Thymus (tissue), 11 donors: ENCODE results near the gene KRTAP10-5. TPM values are rescaled to one million over a fixed set of nuclear protein-coding genes. Genes with fewer than 3 reads are reported as not detected.
"Not testable (repeated sequence)": the region's sequence is repeated elsewhere in the genome, so short reads cannot be mapped to it uniquely, and the experiment has no call there.

Experiments
- DNase-seq, 9 donors: peaks; one replicate each; pipeline ENCODE4 v3.0.0-alpha.2; 2013; ENCODE audit warnings: low spot score in 9 of 9, low read depth in 6 of 9, missing footprints in 1 of 9
- H3K27ac ChIP-seq, 2 donors: one replicate each; pipeline ENCODE4 v1.5.1; 2013; ENCODE audit warnings: control low read depth in 1 of 2, low read depth in 1 of 2, low read length in 1 of 2, mild to moderate bottlenecking in 1 of 2, moderate library complexity in 1 of 2
- H3K27me3 ChIP-seq, 2 donors: one replicate each; pipeline ENCODE4 v1.5.1; 2013; ENCODE audit warnings: low read length in 1 of 2; ENCODE audit not compliant: control insufficient read depth in 2 of 2, insufficient read depth in 1 of 2
- H3K36me3 ChIP-seq, 2 donors: one replicate each; pipeline ENCODE4 v1.5.1; 2013; ENCODE audit warnings: low read length in 1 of 2, mild to moderate bottlenecking in 1 of 2, moderate library complexity in 1 of 2; ENCODE audit not compliant: control insufficient read depth in 2 of 2, insufficient read depth in 2 of 2
- H3K4me1 ChIP-seq, 2 donors: one replicate each; pipeline ENCODE4 v1.5.1; 2013; ENCODE audit warnings: low read length in 2 of 2; ENCODE audit not compliant: control insufficient read depth in 2 of 2, insufficient read depth in 2 of 2
- H3K4me3 ChIP-seq, 2 donors: one replicate each; pipeline ENCODE4 v1.5.1; 2013; ENCODE audit warnings: low read length in 2 of 2, control low read depth in 1 of 2, mild to moderate bottlenecking in 1 of 2
- H3K9me3 ChIP-seq, 2 donors: one replicate each; pipeline ENCODE4 v1.5.1; 2013; ENCODE audit warnings: low read length in 1 of 2, mild to moderate bottlenecking in 1 of 2; ENCODE audit not compliant: control insufficient read depth in 2 of 2, insufficient read depth in 1 of 2
- WGBS: extraction: QIAGEN DNeasy Blood & Tissue Kit; methylation state at CpG from one replicate; pipeline ENCODE4 v1.1.7; 2013; 5-methylcytosine and 5-hydroxymethylcytosine counted together
- polyA plus RNA-seq: library from polyadenylated mRNA; stranded (reverse); fragments of 200-250 nt; gene quantifications from one replicate; pipeline ENCODE4 v1.2.3, GENCODE V29; 2013
- total RNA-seq: library from RNA; stranded (reverse); fragments of 120-200 nt; gene quantifications from one replicate; pipeline ENCODE4 v1.2.4, GENCODE V29; 2013
- donor health status: healthy.

KRTAP10-5 gene
- total and polyA plus RNA-seq, 2 donors, result not detected

- Histone ChIP-seq H3K4me3 (no peak overlapping the region), H3K27ac (no peak overlapping the region), H3K4me1 (no peaks in the 10 kb centered on the region), H3K9me3 (peaks cover 0 to 2% of the 10 kb centered on the region in 2 donors), H3K27me3 (no peaks in the 10 kb centered on the region), H3K36me3 (no peaks in the 10 kb centered on the region)
- 72% methylated on average over 17 of the region's 17 CpGs for WGBS
- DNase-seq, result no peak
These were observed 22.9 kb upstream of the KRTAP10-5 start for GRCh38 chr21:44603109-44603875.

GRCh38 chr21:44602463-44602850 lies 22.1 kb upstream of the KRTAP10-5 start:
- H3K4me1 ChIP-seq, result no peaks in the 10 kb centered on the region
- H3K27me3 ChIP-seq, result no peaks in the 10 kb centered on the region
- H3K4me3 ChIP-seq, result no peak overlapping the region
- H3K36me3 ChIP-seq, result no peaks in the 10 kb centered on the region
- H3K27ac ChIP-seq, result no peak overlapping the region
- DNase-seq, result no peak
- WGBS, result 88% methylated on average over 21 of the region's 21 CpGs
- peaks cover 0 to 2% of the 10 kb centered on the region in 2 donors for H3K9me3 ChIP-seq

GRCh38 chr21:44601596-44602462 lies 21.4 kb upstream of the KRTAP10-5 start:
- no peak overlapping the region for H3K27ac ChIP-seq
- no peaks in the 10 kb centered on the region for H3K27me3 ChIP-seq
- peaks cover 0 to 2% of the 10 kb centered on the region in 2 donors for H3K9me3 ChIP-seq
- no peaks in the 10 kb centered on the region for H3K36me3 ChIP-seq
- no peak overlapping the region for H3K4me3 ChIP-seq
- WGBS, result 85% methylated on average over 23 of the region's 23 CpGs
- DNase-seq, result no peak
- H3K4me1 ChIP-seq, result no peaks in the 10 kb centered on the region

GRCh38 chr21:44601091-44601490 lies 20.7 kb upstream of the KRTAP10-5 start:
- H3K36me3 ChIP-seq, H3K27me3 ChIP-seq, H3K4me3 ChIP-seq, DNase-seq, H3K9me3 ChIP-seq, H3K4me1 ChIP-seq, H3K27ac ChIP-seq: not testable (repeated sequence)
- 82% methylated on average over 10 of the region's 10 CpGs for WGBS

GRCh38 chr21:44600118-44600978 lies 19.9 kb upstream of the KRTAP10-5 start, which contains the start of gene KRTAP10-7:
Gene KRTAP10-7, plus strand, starts transcription at chr21:44600597. Its CDS starts 25 bp downstream, at chr21:44600622.
- not testable (repeated sequence) for H3K27me3 ChIP-seq, H3K9me3 ChIP-seq, H3K27ac ChIP-seq, DNase-seq, H3K4me1 ChIP-seq, H3K4me3 ChIP-seq, H3K36me3 ChIP-seq
- WGBS, result 86% methylated on average over 23 of the region's 23 CpGs

- no peaks in the 10 kb centered on the region for H3K36me3 ChIP-seq
- no peak overlapping the region for H3K4me3 ChIP-seq
- DNase-seq, result no peak
- peaks cover 0 to 2% of the 10 kb centered on the region in 2 donors for H3K9me3 ChIP-seq
- no peaks in the 10 kb centered on the region for H3K4me1 ChIP-seq
- H3K27ac ChIP-seq, result no peak overlapping the region
- 92% methylated on average over 8 of the region's 8 CpGs for WGBS
- no peaks in the 10 kb centered on the region for H3K27me3 ChIP-seq
These were observed 19.0 kb upstream of the KRTAP10-5 start for GRCh38 chr21:44599264-44600029.

GRCh38 chr21:44598061-44598460 lies 17.7 kb upstream of the KRTAP10-5 start:
- Histone ChIP-seq H3K4me1 (peaks cover 0 to 2% of the 10 kb centered on the region in 2 donors), H3K36me3 (no peaks in the 10 kb centered on the region), H3K27me3 (peaks cover 0 to under 1% of the 10 kb centered on the region in 2 donors), H3K9me3 (no peaks in the 10 kb centered on the region), H3K27ac (no peak overlapping the region), H3K4me3 (no peak overlapping the region)
- 86% methylated on average over 11 of the region's 11 CpGs for WGBS
- DNase-seq, result no peak

GRCh38 chr21:44596068-44596725 lies 15.8 kb upstream of the KRTAP10-5 start:
- DNase-seq, result no peak
- Histone ChIP-seq H3K36me3 (no peaks in the 10 kb centered on the region), H3K27me3 (peaks cover 0 to 6% of the 10 kb centered on the region in 2 donors), H3K4me3 (no peak overlapping the region), H3K9me3 (no peaks in the 10 kb centered on the region), H3K4me1 (peaks cover 0 to 2% of the 10 kb centered on the region in 2 donors), H3K27ac (no peak overlapping the region)
- WGBS, result 88% methylated on average over 9 of the region's 9 CpGs
